ENCODE results near the gene FNDC3B.
"Not testable (repeated sequence)": the region's sequence is repeated elsewhere in the genome, so short reads cannot be mapped to it uniquely, and the experiment has no call there.

The FNDC3B gene

DNA sequence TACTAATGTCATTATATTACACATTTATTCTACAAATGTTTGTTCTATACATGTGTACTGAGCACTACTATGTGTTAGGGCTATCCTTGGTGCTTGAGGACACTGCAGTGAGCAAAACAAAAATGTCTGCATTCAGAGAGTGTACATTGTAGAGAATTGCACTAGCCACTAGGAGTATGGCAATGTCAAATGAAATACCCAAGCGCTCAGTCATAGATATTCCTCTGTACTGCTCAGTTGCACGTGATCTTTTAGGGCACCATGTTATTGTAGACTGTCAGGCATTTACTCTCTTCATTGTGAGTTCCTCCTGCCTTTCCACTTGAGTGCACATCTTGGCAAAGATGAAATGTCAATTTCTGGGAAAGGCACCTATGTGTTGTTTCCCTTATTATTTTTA is 36.8 kb downstream of the FNDC3B start:
- no peak for DNase-seq

DNA sequence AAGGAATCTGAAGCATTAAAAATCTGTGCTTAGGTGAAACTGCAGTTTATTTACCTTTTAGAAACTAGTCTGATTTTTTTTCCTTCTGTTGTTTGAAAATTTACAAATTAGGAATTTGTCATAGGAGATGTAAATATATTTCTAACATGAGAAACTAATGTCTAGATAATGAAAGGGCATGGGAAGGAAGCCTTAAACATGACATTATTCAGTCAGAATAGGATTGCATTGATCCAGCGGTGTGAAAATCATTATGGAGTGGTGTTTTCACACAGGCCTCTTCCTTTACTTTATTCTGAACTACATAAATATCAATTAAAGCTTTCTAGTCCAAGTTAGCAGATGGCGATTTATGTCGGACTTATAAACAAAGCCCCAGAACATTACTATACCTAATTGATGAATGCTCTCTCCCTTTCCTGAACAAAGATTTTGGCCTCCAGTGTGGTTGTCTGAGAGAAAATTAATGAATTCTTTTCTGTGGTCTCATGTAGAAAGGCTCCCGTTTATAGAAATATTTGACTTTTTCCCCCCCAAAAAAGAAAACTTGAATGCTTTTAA is 37.9 kb downstream of the FNDC3B start:
- no peak for DNase-seq

DNA sequence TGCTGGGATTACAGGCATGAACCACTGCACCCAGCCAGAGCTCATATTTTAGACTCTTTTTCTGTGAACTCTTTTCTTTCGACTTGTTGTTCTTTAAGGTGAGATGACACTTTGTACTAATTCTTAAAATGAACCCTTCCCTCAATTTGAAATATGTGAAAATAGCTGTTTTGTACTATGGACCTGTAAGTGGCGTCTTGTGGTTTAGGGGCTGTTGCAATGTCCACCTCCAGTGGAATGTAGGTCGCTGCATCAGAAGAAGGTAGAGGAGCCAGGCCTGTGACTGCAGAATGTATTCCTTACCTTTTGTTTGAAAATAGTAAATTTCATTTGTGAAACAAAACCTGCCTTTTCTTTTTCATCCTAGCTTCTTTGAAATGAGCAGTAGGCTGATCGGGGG is 38.9 kb downstream of the FNDC3B start:
- no peak for DNase-seq

- DNase-seq, result no peak
These were observed 39.3 kb downstream of the FNDC3B start for GRCh38 chr3:172078721-172079120.

DNA sequence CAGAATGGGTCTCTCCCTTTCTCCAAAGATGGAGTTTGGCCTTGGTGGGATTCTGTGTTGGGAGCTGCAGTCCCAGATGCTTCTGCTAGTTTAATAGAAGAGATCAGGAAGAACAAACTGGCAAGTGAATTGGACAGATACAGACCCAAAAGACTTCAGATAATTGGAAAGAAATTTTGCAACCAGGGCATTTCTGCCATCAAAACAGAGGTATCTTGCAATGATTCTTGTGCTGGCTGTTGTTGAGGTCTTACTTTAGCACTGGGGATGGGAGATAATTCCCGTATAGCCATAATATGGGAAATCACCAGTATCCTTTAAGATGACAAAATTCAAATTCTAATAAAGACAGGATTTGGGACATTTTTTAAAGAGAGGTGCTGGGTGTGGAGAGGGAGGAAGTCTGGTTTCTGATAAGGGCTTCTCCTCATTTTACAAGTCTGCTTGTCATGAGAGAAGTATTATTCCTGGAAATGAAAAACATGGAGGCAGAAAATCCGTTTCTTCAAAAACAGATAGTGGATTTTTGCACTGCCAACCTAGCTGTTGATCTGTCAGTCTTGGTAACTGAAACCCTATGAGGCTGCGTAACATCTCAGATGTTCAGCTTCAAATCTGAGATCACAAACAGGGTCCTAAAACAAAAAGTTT is 40.1 kb downstream of the FNDC3B start:
- no peak for DNase-seq

DNA sequence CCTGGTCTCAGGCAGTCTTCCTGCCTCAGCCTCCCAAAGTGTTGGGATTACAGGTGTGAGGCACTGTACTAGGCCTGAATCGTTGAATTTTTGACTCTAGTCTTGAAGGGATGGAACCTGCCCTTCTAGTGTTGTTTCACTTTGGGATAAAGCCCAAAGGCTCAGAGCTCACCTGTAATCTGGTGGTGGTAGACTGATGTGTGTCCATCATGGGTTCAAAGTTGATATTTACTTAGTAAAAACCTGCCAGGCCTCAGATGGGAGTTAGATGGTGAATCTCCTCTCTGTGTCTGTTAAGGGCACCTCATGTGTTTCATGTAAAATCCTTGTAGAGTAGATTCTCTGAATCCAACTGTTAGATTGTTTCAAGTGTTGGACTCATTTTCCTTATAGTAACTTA is 41.1 kb downstream of the FNDC3B start:
- no peak for DNase-seq

GRCh38 chr3:172082269-172082668 is 42.9 kb downstream of the FNDC3B start:
- no peak for DNase-seq

DNA sequence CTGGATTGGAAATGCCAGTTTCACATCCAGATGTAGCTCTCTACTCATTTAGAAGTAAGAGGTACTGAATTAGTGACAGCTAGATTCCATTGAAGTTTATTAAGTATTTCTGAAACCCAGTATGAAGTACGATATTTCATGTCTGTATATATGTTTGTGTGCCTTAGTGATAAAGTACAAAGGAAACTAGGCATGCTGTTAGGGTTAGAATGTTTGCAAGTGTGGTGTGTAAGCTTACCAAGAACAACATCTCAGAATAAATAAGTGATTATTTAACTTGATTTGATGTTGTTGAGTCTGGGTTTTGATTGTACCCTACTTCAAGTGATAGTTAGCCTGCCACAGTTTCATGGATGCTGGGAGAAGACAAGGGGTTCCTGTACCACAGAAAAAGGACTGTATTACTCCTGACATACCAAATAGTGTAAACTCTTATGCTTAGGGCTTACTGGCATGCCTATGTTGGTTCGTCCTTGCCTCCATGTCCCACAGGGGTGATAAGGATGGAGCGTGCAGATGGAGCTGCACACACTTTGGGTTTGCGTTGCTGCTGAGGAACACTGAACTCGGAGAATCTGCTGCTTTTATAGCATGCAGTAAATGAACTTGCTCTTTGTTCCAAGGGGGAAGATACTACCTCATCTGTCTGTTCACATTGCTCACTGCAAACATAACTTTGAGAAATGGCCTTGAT is 43.6 kb downstream of the FNDC3B start:
- DNase-seq, result no peak

DNA sequence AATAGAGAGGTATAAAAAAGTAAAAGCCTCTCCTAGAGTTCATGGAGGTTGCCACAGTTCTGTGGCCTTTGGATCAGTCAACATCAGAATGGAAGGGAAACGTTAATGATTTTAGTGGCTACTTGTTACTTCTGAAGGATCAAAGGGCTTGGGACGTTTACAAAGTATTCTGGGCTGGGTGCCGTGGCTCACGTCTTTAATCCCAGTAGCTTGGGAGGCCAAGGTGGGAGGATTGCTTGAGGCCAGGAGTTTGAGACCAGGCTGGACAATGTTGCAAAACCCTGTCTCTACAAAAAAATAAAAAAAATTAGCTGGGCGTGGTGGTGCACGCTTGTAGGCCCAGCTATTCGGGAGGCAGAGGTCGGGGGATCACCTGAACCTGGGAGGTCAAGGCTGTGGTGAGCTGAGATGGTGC is 44.6 kb downstream of the FNDC3B start:
- DNase-seq, result no peak

DNA sequence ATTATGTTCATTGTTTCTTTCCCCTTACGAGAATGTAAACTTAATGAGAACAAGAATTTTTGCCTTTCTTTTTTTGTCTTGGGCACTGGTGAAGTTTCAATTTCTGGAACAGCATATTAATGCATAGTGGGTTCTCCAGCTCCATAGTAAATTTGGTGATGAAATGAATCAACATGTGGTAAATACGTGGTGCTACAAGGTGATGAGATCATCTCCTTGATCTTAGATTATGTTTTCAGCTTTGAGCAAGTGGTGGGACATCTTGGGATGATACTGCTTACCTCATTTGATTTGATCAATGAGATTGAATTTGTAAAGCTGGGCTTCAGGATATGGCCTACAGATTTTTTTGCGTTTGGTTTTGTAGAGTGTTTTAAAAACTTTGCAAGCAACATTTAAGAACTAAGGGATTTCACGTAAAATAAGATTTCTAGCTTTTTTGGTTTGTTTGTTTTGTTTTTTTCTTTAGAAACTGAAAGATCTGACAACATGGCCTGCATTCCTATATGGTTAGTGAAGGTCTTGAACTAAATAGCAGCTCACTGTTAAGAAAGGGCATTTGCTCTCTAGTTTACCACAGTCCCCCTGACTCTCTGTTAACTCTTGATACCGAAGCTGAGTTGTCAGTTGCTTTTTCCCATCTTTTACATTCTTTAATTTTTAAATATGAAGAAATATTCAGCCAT is 45.6 kb downstream of the FNDC3B start:
- DNase-seq, result no peak

DNA sequence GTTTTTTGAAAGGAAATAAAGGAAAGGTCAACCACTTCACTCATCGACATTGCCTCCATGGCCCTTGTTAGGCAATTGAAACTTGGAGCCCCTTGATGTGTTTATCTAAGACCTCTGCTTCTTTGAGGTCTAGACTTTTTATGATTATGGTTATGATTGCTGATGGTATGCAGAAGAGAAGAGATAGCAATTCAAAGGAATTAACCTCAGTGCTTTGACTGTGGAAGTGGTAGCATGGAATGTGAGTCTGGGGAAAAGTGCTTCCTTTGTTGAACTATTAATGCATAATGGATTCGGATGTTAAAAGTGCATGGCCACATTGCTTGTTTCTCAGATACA is 46.1 kb downstream of the FNDC3B start:
- DNase-seq, result no peak

- DNase-seq, result no peak
These were observed 46.7 kb downstream of the FNDC3B start for GRCh38 chr3:172086071-172086470.

DNA sequence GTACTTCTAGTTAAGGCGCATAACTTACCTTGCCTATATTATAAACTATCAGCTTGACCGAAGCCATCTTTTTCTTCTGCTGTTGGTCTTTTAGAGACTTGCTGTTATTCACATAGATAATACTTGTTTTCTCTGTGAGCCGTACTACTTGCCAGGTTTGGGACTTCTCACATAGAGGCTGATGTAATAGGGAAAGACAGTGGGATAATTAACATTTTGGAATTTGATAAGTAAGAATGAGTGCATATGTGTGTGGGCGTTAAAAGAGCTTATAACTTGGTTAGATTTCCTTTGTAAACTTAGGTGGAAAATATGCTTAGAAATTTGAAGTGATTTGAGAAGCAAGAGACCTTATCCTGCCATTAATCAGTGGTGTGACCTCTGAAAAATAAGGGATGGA is 47.8 kb downstream of the FNDC3B start:
- DNase-seq, result no peak

GRCh38 chr3:172087602-172088580 is 48.5 kb downstream of the FNDC3B start:
- no peak for DNase-seq

GRCh38 chr3:172089250-172089649 is 49.9 kb downstream of the FNDC3B start:
- DNase-seq, result no peak

DNA sequence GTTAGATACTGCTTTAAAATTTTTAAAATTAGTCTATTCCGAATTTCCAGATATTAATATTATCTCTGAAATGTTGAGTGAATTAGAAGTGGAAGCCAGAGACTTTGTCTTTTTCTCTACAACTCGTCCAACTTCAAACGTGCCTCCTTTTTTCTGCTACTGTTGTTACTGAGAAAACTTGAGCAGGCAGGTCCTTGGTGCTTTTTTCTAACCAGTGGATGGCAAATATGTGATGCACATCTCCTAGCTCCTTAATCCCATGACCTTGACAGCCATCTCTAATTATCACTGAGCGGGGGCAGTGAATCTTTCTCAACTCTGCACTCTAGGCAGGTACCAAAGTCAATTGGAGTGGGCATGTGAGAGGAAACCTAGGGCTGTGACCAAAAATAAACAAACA is 50.7 kb downstream of the FNDC3B start:
- DNase-seq, result no peak

DNA sequence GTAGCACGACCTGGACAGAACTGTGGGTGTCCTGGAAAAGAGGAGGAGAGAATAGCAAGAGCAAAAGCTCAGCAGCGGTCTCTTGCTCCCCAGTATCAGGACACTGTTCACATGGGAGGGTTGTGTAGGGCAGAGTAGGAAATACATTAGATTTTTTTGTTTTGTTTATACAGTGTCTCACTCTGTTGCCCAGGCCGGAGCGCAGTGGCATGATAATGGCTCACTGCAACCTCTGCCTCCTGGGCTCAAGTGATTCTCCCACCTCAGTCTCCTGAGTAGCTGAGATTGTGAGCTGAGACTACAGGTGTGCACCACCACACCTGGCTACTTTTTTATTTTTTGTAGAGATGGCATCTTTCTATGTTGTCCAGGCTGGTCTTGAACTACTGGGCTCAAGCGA is 53.3 kb downstream of the FNDC3B start:
- no peak for DNase-seq

- DNase-seq, result not testable (repeated sequence)
These were observed 54.4 kb downstream of the FNDC3B start for GRCh38 chr3:172093581-172094443.

DNA sequence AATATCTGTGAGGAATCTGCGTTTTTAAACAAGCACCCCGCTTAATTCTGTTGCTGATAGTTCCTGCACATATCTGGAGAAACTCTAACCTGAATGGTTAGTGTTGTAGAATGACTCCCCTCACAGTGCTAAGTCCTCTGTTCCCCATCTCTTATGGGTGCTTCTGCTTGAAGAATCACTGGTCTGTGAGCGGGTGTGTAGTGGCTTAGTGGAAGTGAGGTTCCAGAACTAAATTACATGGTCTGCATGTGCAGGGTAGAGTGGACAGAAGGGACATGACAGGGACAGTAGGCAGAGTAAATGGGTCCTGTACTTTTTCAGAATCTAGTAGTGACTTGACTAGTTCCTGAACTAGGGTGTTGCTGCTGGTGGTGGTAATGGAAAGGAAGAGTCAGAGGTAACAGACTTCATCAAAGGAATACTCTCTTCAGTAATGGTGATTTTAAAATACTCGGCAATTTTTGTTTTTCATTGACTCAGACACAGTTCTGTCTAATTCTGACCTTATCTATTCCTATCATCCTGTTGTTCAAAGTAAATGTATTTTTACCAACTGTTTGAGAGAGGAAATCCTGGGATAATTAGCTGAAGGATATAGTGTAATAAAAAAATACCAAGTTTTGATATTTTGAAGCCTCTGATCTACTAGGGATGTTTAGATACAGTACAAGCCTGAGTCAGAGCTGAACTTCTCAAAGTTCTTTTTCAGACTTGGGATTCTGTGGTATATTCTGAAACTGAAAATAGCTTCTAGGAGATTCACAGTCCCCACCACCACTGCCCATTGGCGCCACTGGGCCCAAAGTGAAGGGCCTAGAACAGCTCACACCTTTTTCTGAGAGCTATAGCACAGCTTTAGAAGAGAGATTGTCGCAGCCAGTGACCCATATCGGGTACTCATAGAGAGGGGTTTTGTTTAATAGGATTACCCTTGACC is 55.5 kb downstream of the FNDC3B start:
- DNase-seq, result no peak

DNA sequence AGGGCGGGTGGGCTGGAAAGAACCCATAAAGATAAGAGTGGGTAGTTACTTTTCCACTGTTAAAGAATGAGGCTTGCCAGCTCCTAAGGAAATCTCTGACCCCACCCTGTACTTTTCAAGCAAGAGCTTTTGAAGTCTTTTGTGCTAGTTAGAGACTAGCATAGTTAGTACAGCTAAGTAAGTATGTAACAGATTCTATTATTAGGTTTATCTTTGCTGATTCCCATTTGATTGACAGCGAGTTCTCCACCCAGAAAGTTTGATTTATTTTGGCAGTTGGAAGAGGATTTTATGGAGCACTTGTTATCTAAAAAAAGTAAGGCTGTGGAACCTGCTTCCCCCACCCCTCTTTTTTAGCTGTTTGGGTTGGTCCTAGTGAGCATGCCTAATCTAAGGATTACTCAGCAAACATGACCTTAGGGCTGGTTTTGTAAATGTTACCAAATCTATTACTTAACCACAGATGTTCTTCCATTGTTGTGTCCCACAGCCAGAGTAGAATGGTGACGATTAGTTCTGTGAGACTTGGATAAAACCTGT is 57.6 kb downstream of the FNDC3B start:
- DNase-seq, result no peak
